PC-3 (cell line): Measurements from ENCODE around the gene IGSF23. TPM values are rescaled to one million over a fixed set of nuclear protein-coding genes. Genes with fewer than 3 reads are reported as not detected.

ENCODE experiments used
- ATAC-seq: fragments of 200-7000 bp; cut with Tn5 transposase; 2 replicates; pipeline ENCODE4 v1.9.1; 2020; ENCODE audit warnings: mild to moderate bottlenecking, moderate library complexity
- BruUV-seq: library from RNA; stranded (reverse); fragments of 400-500 nt; replicated peaks from 2 replicates; lab custom pipeline; 2021; lab: Mats Ljungman, UMichigan
- CTCF ChIA-PET: fragments of 300-600 bp; sonication (Branson Sonifier 250); formaldehyde crosslinking; loops from one replicate; lab custom pipeline; 2022; ENCODE audit warnings: antibody characterized with exemption; lab: Charles Lee
- POLR2A ChIA-PET: fragments of 300-600 bp; sonication (Branson Sonifier 250); formaldehyde crosslinking; loops from one replicate; lab custom pipeline; 2022; ENCODE audit warnings: antibody characterized with exemption; ENCODE audit not compliant: unreplicated experiment; lab: Charles Lee
- DNase-seq: peaks from one replicate; pipeline ENCODE4 v3.0.0-alpha.2; 2015
- H2AFZ ChIP-seq: fragments of 300-600 bp; sonication (generic); 2 replicates; pipeline ENCODE4 v1.6.0; 2016; ENCODE audit warnings: antibody characterized with exemption, low read length
- H3F3A ChIP-seq: fragments of 300-600 bp; sonication (generic); one replicate; pipeline ENCODE4 v1.6.0; 2017; ENCODE audit warnings: antibody characterized with exemption, low read length, control low read depth, mild to moderate bottlenecking; ENCODE audit not compliant: unreplicated experiment
- H3K27ac ChIP-seq: fragments of 300-600 bp; sonication (generic); 2 replicates; pipeline ENCODE4 v1.5.1; 2016; ENCODE audit warnings: mild to moderate bottlenecking, low read length
- H3K27me3 ChIP-seq: fragments of 300-600 bp; sonication (generic); 2 replicates; pipeline ENCODE4 v1.6.1; 2016; ENCODE audit warnings: low read length, mixed read lengths
- H3K36me3 ChIP-seq: fragments of 300-600 bp; sonication (generic); 2 replicates; pipeline ENCODE4 v1.6.1; 2016; ENCODE audit warnings: low read depth, mixed run types, low read length, mixed read lengths
- H3K4me1 ChIP-seq: fragments of 300-600 bp; sonication (generic); 2 replicates; pipeline ENCODE4 v1.5.1; 2016; ENCODE audit warnings: low read length; ENCODE audit not compliant: insufficient read depth
- H3K4me2 ChIP-seq: fragments of 300-600 bp; sonication (generic); 2 replicates; pipeline ENCODE4 v1.6.0; 2016; ENCODE audit warnings: low read length
- H3K4me3 ChIP-seq: fragments of 300-600 bp; sonication (generic); 2 replicates; pipeline ENCODE4 v1.5.1; 2016; ENCODE audit warnings: mild to moderate bottlenecking, low read length, mixed read lengths
- H3K79me2 ChIP-seq: fragments of 300-600 bp; sonication (generic); 2 replicates; pipeline ENCODE4 v1.6.1; 2017; ENCODE audit warnings: low read length, mixed read lengths
- H3K9ac ChIP-seq: fragments of 300-600 bp; sonication (generic); 2 replicates; pipeline ENCODE4 v1.6.0; 2016; ENCODE audit warnings: mild to moderate bottlenecking, low read length
- H3K9me2 ChIP-seq: fragments of 300-600 bp; sonication (generic); replicated peaks from 2 replicates; pipeline ENCODE4 v1.6.1; 2016; ENCODE audit warnings: mixed run types, low read length, mixed read lengths
- H3K9me3 ChIP-seq: fragments of 300-600 bp; sonication (generic); 2 replicates; pipeline ENCODE4 v1.6.1; 2016; ENCODE audit warnings: low read length, mixed read lengths
- H4K20me1 ChIP-seq: fragments of 300-600 bp; sonication (generic); 2 replicates; pipeline ENCODE4 v1.6.1; 2016; ENCODE audit warnings: low read length, mixed read lengths
- CTCF ChIP-seq: fragments of 300-600 bp; sonication (generic); conservative IDR thresholded peaks from 2 replicates; pipeline ENCODE4 v1.5.1; 2017; ENCODE audit warnings: antibody characterized with exemption, low read depth, mild to moderate bottlenecking, low read length
- EZH2 ChIP-seq: fragments of 300-600 bp; sonication (generic); IDR thresholded peaks from one replicate; pipeline ENCODE4 v1.6.1; 2017; ENCODE audit warnings: antibody characterized with exemption, mild to moderate bottlenecking, low read length; ENCODE audit not compliant: unreplicated experiment
- EZH2phosphoT487 ChIP-seq: fragments of 300-600 bp; sonication (generic); IDR thresholded peaks from 2 replicates; pipeline ENCODE4 v1.6.1; 2018; ENCODE audit warnings: mild to moderate bottlenecking, antibody characterized with exemption, low read length, borderline replicate concordance
- intact Hi-C: fragments of 100-400 bp; cut with micrococcal nuclease; formaldehyde crosslinking; loops from 2 replicates; pipeline ENCODE4 v1.9.0; 2023
- total RNA-seq: library from RNA; depleted of rRNA; stranded (reverse); fragments of >200 nt; gene quantifications from 2 replicates; pipeline ENCODE4 v1.2.3, GENCODE V29; 2014

Gene IGSF23
- total RNA-seq, 1 experiment from 2014 or later: not detected

- CTCF ChIA-PET: no interaction called here
- no TSS peak for BruUV-seq
- Histone ChIP-seq H3K9ac (no peak overlapping the region), H3K27me3 (no peaks in the 10 kb centered on the region), H3K9me2 (no peaks in the 10 kb centered on the region), H3K4me1 (peaks cover 38% of the 10 kb centered on the region), H3K27ac (peak overlapping the region; percentile 32; the same call in 1 of the 2 replicates), H3K9me3 (no peaks in the 10 kb centered on the region), H2AFZ (no peak overlapping the region), H3K4me3 (no peak overlapping the region), H3K79me2 (no peaks in the 10 kb centered on the region), H3F3A (no peaks in the 10 kb centered on the region), H3K4me2 (0 out of 2 replicates have a peak overlapping the region, but pooled peaks have one; percentile 29), H3K36me3 (no peaks in the 10 kb centered on the region), H4K20me1 (no peaks in the 10 kb centered on the region)
- peak; percentile 55 for TF ChIP-seq CTCF
- no peak for TF ChIP-seq EZH2phosphoT487
- DNase-seq (peak; percentile 75), ATAC-seq (no peak)
- intact Hi-C loops: loop anchor here (5.0 kb wide), 2 partner anchors 57 to 137 kb away; partner anchors contain the start of gene PVR
- POLR2A ChIA-PET: no interaction called here
These were observed 27.8 kb upstream of the IGSF23 start for GRCh38 chr19:44585371-44586133.

GRCh38 chr19:44587963-44588770 is 25.2 kb upstream of the IGSF23 start:
- BruUV-seq: TSS peak; percentile 74
- Histone ChIP-seq H3K9me2 (no peaks in the 10 kb centered on the region), H3K9me3 (no peaks in the 10 kb centered on the region), H3K9ac (peak overlapping the region; percentile 40), H3K4me3 (peak overlapping the region; percentile 58), H3K79me2 (no peaks in the 10 kb centered on the region), H3K27ac (peak overlapping the region; percentile 90), H2AFZ (peak overlapping the region; percentile 84), H3K4me2 (peak overlapping the region; percentile 85), H3K36me3 (no peaks in the 10 kb centered on the region), H4K20me1 (no peaks in the 10 kb centered on the region), H3K27me3 (no peaks in the 10 kb centered on the region), H3K4me1 (peaks cover 38% of the 10 kb centered on the region), H3F3A (no peaks in the 10 kb centered on the region)
- peak; percentile 46 for TF ChIP-seq CTCF
- TF ChIP-seq EZH2phosphoT487: no peak
- no peak for TF ChIP-seq EZH2
- ATAC-seq: peak; percentile 86
- peak; percentile 86 for DNase-seq
- intact Hi-C loops: loop anchor here (1.0 to 5.0 kb wide), 4 partner anchors 54 to 182 kb away; partner anchors contain the start of gene PVR
- POLR2A ChIA-PET: interaction anchor here (0.5 to 1.5 kb wide), 7 partner anchors 38 to 88 kb away, joined by 4 to 18 read pairs (median 6); partner anchors contain the start of genes PVR and ZNF180
- CTCF ChIA-PET: interaction anchor here (0.6 to 1.8 kb wide), 6 partner anchors 17 to 183 kb away, joined by 3 to 10 read pairs (median 6); no protein-coding TSS in a partner anchor
